Measurements from ENCODE around the gene COPS2. TPM values are rescaled to one million over a fixed set of nuclear protein-coding genes. Genes with fewer than 3 reads are reported as not detected.

COPS2 gene
- total and polyA plus RNA-seq, 9 of the 15 experiments (the other 6 are each of a cell fraction or from before 2014, with no cell fraction given) = 66.4 to 154 (median 117) TPM

- TF ChIP-seq E2F6 (IDR thresholded peaks at IDR 0.05; ENCODE audit: borderline replicate concordance in 1 of 2, extremely low read depth in 1 of 2, insufficient read depth in 1 of 2, insufficient read length in 1 of 2, low read depth in 1 of 2, low read length in 1 of 2, poor library complexity in 1 of 2, severe bottlenecking in 1 of 2) = no peak
- 0 out of 2 replicates have a peak, but pooled peaks have one; percentile 44 for TF ChIP-seq ZNF644 (tag; IDR thresholded peaks at IDR 0.05; ENCODE audit: low read depth)
- TF ChIP-seq CREBBP (IDR thresholded peaks at IDR 0.05; ENCODE audit: low read depth, low read length) = no peak
- TF ChIP-seq DMBX1 (CRISPR knock-in tag; IDR thresholded peaks at IDR 0.05; ENCODE audit: borderline replicate concordance) = no peak
- peak; percentile 57 for TF ChIP-seq NR2C1 (IDR thresholded peaks at IDR 0.05)
- TF ChIP-seq NR2C1 (tag; IDR thresholded peaks at IDR 0.05) = 0 out of 2 replicates have a peak, but pooled peaks have one; percentile 67
- TF ChIP-seq ZNF274 (IDR thresholded peaks at IDR 0.05; ENCODE audit: borderline replicate concordance, low read depth, low read length) = no peak
- TF ChIP-seq ZBTB1 (CRISPR knock-in tag; IDR thresholded peaks at IDR 0.05; ENCODE audit: borderline replicate concordance, low read depth) = peak; percentile 74
- 0 out of 2 replicates have a peak, but pooled peaks have one; percentile 12 for TF ChIP-seq ZNF121 (CRISPR knock-in tag; conservative IDR thresholded peaks at IDR 0.05)
- no peak for TF ChIP-seq NFIX (CRISPR knock-in tag; IDR thresholded peaks at IDR 0.05; ENCODE audit: low read depth)
- peak; percentile 83 for TF ChIP-seq TBP (optimal IDR thresholded peaks at IDR 0.05; ENCODE audit: low read depth, low read length)
- TF ChIP-seq EWSR1 (IDR thresholded peaks at IDR 0.05; ENCODE audit: borderline replicate concordance, low read depth, partially characterized antibody) = no peak
- TF ChIP-seq GATAD2B (IDR thresholded peaks at IDR 0.05; ENCODE audit: borderline replicate concordance) = 0 out of 2 replicates have a peak, but pooled peaks have one; percentile 24
- no peak for TF ChIP-seq RHOXF2B (CRISPR knock-in tag; conservative IDR thresholded peaks at IDR 0.05)
- no peak for TF ChIP-seq MTA1 (IDR thresholded peaks at IDR 0.05; ENCODE audit: borderline replicate concordance)
- TF ChIP-seq POLR2AphosphoS5 (IDR thresholded peaks at IDR 0.05; ENCODE audit: control insufficient read depth, insufficient read depth, low read depth, low read length) = peak; percentile 79
- no peak for TF ChIP-seq SAFB (IDR thresholded peaks at IDR 0.05; ENCODE audit: borderline replicate concordance, low read depth, low read length)
- TF ChIP-seq ATF3 (IDR thresholded peaks at IDR 0.05) = peak; percentile 40; the same call in 1 of the 2 replicates
- no peak for TF ChIP-seq ATF3 (CRISPR knock-in tag; conservative IDR thresholded peaks at IDR 0.05)
- no peak for TF ChIP-seq THAP7 (CRISPR knock-in tag; IDR thresholded peaks at IDR 0.05)
- TF ChIP-seq HNRNPK (IDR thresholded peaks at IDR 0.05; ENCODE audit: low read depth, low read length, poor library complexity, severe bottlenecking) = no peak
Observed at GRCh38 chr15:49155110-49155833, at the start of gene COPS2 (continued).
